ENCODE measurements around the gene CHAD. TPM values are rescaled to one million over a fixed set of nuclear protein-coding genes. Genes with fewer than 3 reads are reported as not detected.

CHAD gene
- total and polyA plus RNA-seq, 2 of the 13 experiments (the other 11 are each of a cell fraction or from before 2014, with no cell fraction given) = 1.4 TPM; not detected in 1

GRCh38 chr17:50428831-50429424 lies 39.8 kb downstream of the CHAD start (continued):
- peak; percentile 75 for TF ChIP-seq ZBTB39 (CRISPR knock-in tag; IDR thresholded peaks at IDR 0.05)
- peak; percentile 76; the same call in 1 of the 2 replicates for TF ChIP-seq ZFP1 (CRISPR knock-in tag; IDR thresholded peaks at IDR 0.05)
- TF ChIP-seq CBX5 (CRISPR knock-in tag; IDR thresholded peaks at IDR 0.05; ENCODE audit: borderline replicate concordance) = peak; percentile 98; the same call in 1 of the 2 replicates
- no peak for TF ChIP-seq SETDB1 (CRISPR knock-in tag; IDR thresholded peaks at IDR 0.05; ENCODE audit: borderline replicate concordance)
- peak; percentile 59 for TF ChIP-seq ZNF317 (CRISPR knock-in tag; IDR thresholded peaks at IDR 0.05)
- peak; percentile 50; the same call in 1 of the 2 replicates for TF ChIP-seq ZNF567 (CRISPR knock-in tag; IDR thresholded peaks at IDR 0.05; ENCODE audit: borderline replicate concordance)
- TF ChIP-seq, protein P1, sequence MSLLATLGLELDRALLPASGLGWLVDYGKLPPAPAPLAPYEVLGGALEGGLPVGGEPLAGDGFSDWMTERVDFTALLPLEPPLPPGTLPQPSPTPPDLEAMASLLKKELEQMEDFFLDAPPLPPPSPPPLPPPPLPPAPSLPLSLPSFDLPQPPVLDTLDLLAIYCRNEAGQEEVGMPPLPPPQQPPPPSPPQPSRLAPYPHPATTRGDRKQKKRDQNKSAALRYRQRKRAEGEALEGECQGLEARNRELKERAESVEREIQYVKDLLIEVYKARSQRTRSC (CRISPR knock-in tag; IDR thresholded peaks at IDR 0.05; ENCODE audit: low read depth) = peak; percentile 42; the same call in 1 of the 2 replicates
- TF ChIP-seq, protein P2, sequence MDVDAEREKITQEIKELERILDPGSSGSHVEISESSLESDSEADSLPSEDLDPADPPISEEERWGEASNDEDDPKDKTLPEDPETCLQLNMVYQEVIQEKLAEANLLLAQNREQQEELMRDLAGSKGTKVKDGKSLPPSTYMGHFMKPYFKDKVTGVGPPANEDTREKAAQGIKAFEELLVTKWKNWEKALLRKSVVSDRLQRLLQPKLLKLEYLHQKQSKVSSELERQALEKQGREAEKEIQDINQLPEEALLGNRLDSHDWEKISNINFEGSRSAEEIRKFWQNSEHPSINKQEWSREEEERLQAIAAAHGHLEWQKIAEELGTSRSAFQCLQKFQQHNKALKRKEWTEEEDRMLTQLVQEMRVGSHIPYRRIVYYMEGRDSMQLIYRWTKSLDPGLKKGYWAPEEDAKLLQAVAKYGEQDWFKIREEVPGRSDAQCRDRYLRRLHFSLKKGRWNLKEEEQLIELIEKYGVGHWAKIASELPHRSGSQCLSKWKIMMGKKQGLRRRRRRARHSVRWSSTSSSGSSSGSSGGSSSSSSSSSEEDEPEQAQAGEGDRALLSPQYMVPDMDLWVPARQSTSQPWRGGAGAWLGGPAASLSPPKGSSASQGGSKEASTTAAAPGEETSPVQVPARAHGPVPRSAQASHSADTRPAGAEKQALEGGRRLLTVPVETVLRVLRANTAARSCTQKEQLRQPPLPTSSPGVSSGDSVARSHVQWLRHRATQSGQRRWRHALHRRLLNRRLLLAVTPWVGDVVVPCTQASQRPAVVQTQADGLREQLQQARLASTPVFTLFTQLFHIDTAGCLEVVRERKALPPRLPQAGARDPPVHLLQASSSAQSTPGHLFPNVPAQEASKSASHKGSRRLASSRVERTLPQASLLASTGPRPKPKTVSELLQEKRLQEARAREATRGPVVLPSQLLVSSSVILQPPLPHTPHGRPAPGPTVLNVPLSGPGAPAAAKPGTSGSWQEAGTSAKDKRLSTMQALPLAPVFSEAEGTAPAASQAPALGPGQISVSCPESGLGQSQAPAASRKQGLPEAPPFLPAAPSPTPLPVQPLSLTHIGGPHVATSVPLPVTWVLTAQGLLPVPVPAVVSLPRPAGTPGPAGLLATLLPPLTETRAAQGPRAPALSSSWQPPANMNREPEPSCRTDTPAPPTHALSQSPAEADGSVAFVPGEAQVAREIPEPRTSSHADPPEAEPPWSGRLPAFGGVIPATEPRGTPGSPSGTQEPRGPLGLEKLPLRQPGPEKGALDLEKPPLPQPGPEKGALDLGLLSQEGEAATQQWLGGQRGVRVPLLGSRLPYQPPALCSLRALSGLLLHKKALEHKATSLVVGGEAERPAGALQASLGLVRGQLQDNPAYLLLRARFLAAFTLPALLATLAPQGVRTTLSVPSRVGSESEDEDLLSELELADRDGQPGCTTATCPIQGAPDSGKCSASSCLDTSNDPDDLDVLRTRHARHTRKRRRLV (CRISPR knock-in tag; IDR thresholded peaks at IDR 0.05) = no peak
- TF ChIP-seq, protein P3, sequence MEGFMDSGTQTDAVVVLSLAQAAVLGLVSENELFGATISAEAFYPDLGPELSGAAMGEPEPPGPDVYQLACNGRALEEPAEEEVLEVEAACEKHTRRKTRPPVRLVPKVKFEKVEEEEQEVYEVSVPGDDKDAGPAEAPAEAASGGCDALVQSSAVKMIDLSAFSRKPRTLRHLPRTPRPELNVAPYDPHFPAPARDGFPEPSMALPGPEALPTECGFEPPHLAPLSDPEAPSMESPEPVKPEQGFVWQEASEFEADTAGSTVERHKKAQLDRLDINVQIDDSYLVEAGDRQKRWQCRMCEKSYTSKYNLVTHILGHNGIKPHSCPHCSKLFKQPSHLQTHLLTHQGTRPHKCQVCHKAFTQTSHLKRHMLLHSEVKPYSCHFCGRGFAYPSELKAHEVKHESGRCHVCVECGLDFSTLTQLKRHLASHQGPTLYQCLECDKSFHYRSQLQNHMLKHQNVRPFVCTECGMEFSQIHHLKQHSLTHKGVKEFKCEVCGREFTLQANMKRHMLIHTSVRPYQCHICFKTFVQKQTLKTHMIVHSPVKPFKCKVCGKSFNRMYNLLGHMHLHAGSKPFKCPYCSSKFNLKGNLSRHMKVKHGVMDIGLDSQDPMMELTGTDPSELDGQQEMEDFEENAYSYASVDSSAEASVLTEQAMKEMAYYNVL (CRISPR knock-in tag; IDR thresholded peaks at IDR 0.05; ENCODE audit: borderline replicate concordance) = peak; percentile 84
- TF ChIP-seq ZFP41 (CRISPR knock-in tag; IDR thresholded peaks at IDR 0.05; ENCODE audit: borderline replicate concordance) = no peak; the same call in 1 of the 2 replicates
- TF ChIP-seq, protein P4, sequence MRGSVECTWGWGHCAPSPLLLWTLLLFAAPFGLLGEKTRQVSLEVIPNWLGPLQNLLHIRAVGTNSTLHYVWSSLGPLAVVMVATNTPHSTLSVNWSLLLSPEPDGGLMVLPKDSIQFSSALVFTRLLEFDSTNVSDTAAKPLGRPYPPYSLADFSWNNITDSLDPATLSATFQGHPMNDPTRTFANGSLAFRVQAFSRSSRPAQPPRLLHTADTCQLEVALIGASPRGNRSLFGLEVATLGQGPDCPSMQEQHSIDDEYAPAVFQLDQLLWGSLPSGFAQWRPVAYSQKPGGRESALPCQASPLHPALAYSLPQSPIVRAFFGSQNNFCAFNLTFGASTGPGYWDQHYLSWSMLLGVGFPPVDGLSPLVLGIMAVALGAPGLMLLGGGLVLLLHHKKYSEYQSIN (CRISPR knock-in tag; IDR thresholded peaks at IDR 0.05; ENCODE audit: borderline replicate concordance) = no peak
- TF ChIP-seq CREM (IDR thresholded peaks at IDR 0.05) = peak; percentile 82
- TF ChIP-seq CREM (CRISPR knock-in tag; IDR thresholded peaks at IDR 0.05) = no peak
- TF ChIP-seq ZNF773 (CRISPR knock-in tag; IDR thresholded peaks at IDR 0.05; ENCODE audit: borderline replicate concordance) = no peak
- TF ChIP-seq, protein P5, sequence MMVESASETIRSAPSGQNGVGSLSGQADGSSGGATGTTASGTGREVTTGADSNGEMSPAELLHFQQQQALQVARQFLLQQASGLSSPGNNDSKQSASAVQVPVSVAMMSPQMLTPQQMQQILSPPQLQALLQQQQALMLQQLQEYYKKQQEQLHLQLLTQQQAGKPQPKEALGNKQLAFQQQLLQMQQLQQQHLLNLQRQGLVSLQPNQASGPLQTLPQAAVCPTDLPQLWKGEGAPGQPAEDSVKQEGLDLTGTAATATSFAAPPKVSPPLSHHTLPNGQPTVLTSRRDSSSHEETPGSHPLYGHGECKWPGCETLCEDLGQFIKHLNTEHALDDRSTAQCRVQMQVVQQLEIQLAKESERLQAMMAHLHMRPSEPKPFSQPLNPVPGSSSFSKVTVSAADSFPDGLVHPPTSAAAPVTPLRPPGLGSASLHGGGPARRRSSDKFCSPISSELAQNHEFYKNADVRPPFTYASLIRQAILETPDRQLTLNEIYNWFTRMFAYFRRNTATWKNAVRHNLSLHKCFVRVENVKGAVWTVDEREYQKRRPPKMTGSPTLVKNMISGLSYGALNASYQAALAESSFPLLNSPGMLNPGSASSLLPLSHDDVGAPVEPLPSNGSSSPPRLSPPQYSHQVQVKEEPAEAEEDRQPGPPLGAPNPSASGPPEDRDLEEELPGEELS (CRISPR knock-in tag; IDR thresholded peaks at IDR 0.05) = peak; percentile 93
